Endothelial cell of umbilical vein (primary cell): ENCODE data around the gene KCNMA1. TPM values are rescaled to one million over a fixed set of nuclear protein-coding genes. Genes with fewer than 3 reads are reported as not detected.

Source experiments
- BruUV-seq: library from RNA; stranded (reverse); fragments of 400-500 nt; replicated peaks from 2 replicates; lab custom pipeline; 2021; lab: Mats Ljungman, UMichigan
- CTCF ChIA-PET: fragments of 300-600, 350-600 bp; sonication (Branson Sonifier 250); formaldehyde crosslinking; loops from one replicate; lab custom pipeline; 2021; ENCODE audit warnings: antibody characterized with exemption, inconsistent platforms; lab: Charles Lee
- POLR2A ChIA-PET: fragments of 300-600, 350-600 bp; sonication (Branson Sonifier 250); formaldehyde crosslinking; loops from one replicate; lab custom pipeline; 2021; ENCODE audit warnings: antibody characterized with exemption, inconsistent platforms; lab: Charles Lee
- DNase-seq: peaks from one replicate; pipeline ENCODE4 v3.0.0-alpha.2; 2011; ENCODE audit warnings: low read depth, low spot score
- FAIRE-seq: peaks from 2 replicates; lab custom pipeline; 2011; peaks lifted over from hg19 to GRCh38; lab: Jason Lieb, UNC
- H2AFZ ChIP-seq: 2 replicates; pipeline ENCODE4 v1.6.0; 2012; ENCODE audit warnings: low read depth, low read length, control low read depth, inconsistent platforms
- H3K27ac ChIP-seq: 2 replicates; pipeline ENCODE4 v1.5.1; 2011; ENCODE audit warnings: low read depth, mild to moderate bottlenecking, control low read depth, low read length, moderate library complexity; ENCODE audit not compliant: insufficient read depth
- H3K27me3 ChIP-seq, 2 experiments: 2 replicates each; pipeline versions ENCODE4 v1.6.0 to v1.6.1; 2011; ENCODE audit warnings: low read length in 2 of 2, mixed read lengths in 1 of 2; ENCODE audit not compliant: control insufficient read depth in 2 of 2, insufficient read depth in 2 of 2
- H3K36me3 ChIP-seq, 2 experiments: 2 replicates in 1 of 2; 3 replicates in 1 of 2; pipeline ENCODE4 v1.5.1; 2011; ENCODE audit warnings: low read length in 2 of 2, mild to moderate bottlenecking in 1 of 2, moderate library complexity in 1 of 2; ENCODE audit not compliant: control insufficient read depth in 2 of 2, insufficient read depth in 2 of 2; ENCODE audit errors: extremely low read depth in 1 of 2
- H3K4me1 ChIP-seq: 3 replicates; pipeline ENCODE4 v1.5.1; 2011; ENCODE audit warnings: mild to moderate bottlenecking, low read length; ENCODE audit not compliant: control insufficient read depth, insufficient read depth; ENCODE audit errors: extremely low read depth
- H3K4me2 ChIP-seq: 2 replicates; pipeline ENCODE4 v1.6.1; 2011; ENCODE audit warnings: low read length, control low read depth, mixed read lengths; ENCODE audit not compliant: insufficient read depth
- H3K4me3 ChIP-seq, 3 experiments: fragments of 200-600 bp in 1 of 3; sonication (generic), shearing (Covaris generic) in 1 of 3; replicated peaks in 1 of 3; 2 replicates each; pipeline ENCODE4 v1.5.1; 2011 to 2016; ENCODE audit warnings: control low read depth in 3 of 3, low read length in 3 of 3, mild to moderate bottlenecking in 2 of 3, inconsistent platforms in 1 of 3, low read depth in 1 of 3, moderate library complexity in 1 of 3; ENCODE audit not compliant: insufficient read depth in 1 of 3
- H3K79me2 ChIP-seq: 2 replicates; pipeline ENCODE4 v1.6.0; 2012; ENCODE audit warnings: low read length, inconsistent platforms; ENCODE audit not compliant: control insufficient read depth, insufficient read depth
- H3K9ac ChIP-seq: replicated peaks from 2 replicates; pipeline ENCODE3; 2011; ENCODE audit warnings: low read length, control low read depth; ENCODE audit not compliant: insufficient read depth; ENCODE audit errors: extremely low read depth
- H3K9me1 ChIP-seq: replicated peaks from 3 replicates; pipeline ENCODE4 v1.6.0; 2011; ENCODE audit warnings: mild to moderate bottlenecking, low read length; ENCODE audit not compliant: control insufficient read depth, insufficient read depth; ENCODE audit errors: extremely low read depth
- H3K9me3 ChIP-seq: replicated peaks from 2 replicates; pipeline ENCODE4 v1.5.1; 2012; ENCODE audit warnings: low read length, inconsistent platforms; ENCODE audit not compliant: control insufficient read depth, insufficient read depth
- H4K20me1 ChIP-seq: replicated peaks from 2 replicates; pipeline ENCODE3; 2011; ENCODE audit warnings: mild to moderate bottlenecking, low read length; ENCODE audit not compliant: control insufficient read depth, insufficient read depth; ENCODE audit errors: extremely low read depth
- CTCF ChIP-seq, 2 donors: IDR thresholded peaks; 1 replicate in 1 of 2; 2 replicates in 1 of 2; pipeline ENCODE4 v1.5.1; 2011; ENCODE audit warnings: low read length in 2 of 2, mild to moderate bottlenecking in 2 of 2, moderate library complexity in 2 of 2, control low read depth in 1 of 2, inconsistent platforms in 1 of 2, low read depth in 1 of 2; ENCODE audit not compliant: insufficient read depth in 1 of 2; ENCODE audit errors: extremely low read depth in 1 of 2
- EZH2 ChIP-seq: IDR thresholded peaks from 2 replicates; pipeline ENCODE4 v1.6.1; 2012; ENCODE audit warnings: borderline replicate concordance, low read depth, mild to moderate bottlenecking, moderate library complexity, low read length, inconsistent platforms; ENCODE audit not compliant: severe bottlenecking
- FOS ChIP-seq: IDR thresholded peaks from 2 replicates; pipeline ENCODE4 v1.6.1; 2011; ENCODE audit warnings: mild to moderate bottlenecking, low read length, moderate library complexity, borderline replicate concordance; ENCODE audit not compliant: insufficient read depth
- GATA2 ChIP-seq: IDR thresholded peaks from 2 replicates; pipeline ENCODE4 v1.7.0; 2011; ENCODE audit warnings: low read depth, mild to moderate bottlenecking, moderate library complexity, mixed read lengths, low read length; ENCODE audit not compliant: insufficient read length, insufficient read depth
- JUN ChIP-seq: IDR thresholded peaks from 2 replicates; pipeline ENCODE4 v1.6.1; 2011; ENCODE audit warnings: borderline replicate concordance, low read depth; ENCODE audit not compliant: insufficient read length, insufficient read depth
- MAX ChIP-seq: IDR thresholded peaks from 2 replicates; pipeline ENCODE4 v1.6.1; 2011; ENCODE audit not compliant: insufficient read depth, insufficient read length
- MYC ChIP-seq: IDR thresholded peaks from one replicate; pipeline ENCODE4 v1.6.1; 2011; ENCODE audit warnings: mild to moderate bottlenecking, low read depth, low read length
- POLR2A ChIP-seq: IDR thresholded peaks from 2 replicates; pipeline ENCODE4 v1.6.1; 2012; ENCODE audit warnings: low read depth, mild to moderate bottlenecking, control low read depth, low read length
- POLR2AphosphoS5 ChIP-seq: IDR thresholded peaks from 2 replicates; pipeline ENCODE4 v1.6.1; 2012; ENCODE audit warnings: low read depth, mild to moderate bottlenecking, control low read depth, low read length, moderate library complexity; ENCODE audit not compliant: insufficient read depth
- dilution Hi-C: fragments of 300-500 bp; cut with MboI; formaldehyde crosslinking; loops from one replicate; pipeline ENCODE4 v1.15.0; 2019; ENCODE audit warnings: low sequenced_read_pairs; ENCODE audit not compliant: extremely low pct_ligation_motif_present
- intact Hi-C: fragments of 100-400 bp; cut with micrococcal nuclease; formaldehyde crosslinking; loops from one replicate; pipeline ENCODE4 v1.10.0; 2022
- polyA plus RNA-seq, 4 experiments: library from polyadenylated mRNA; depleted of rRNA in 3 of 4; stranded (reverse) in 3 of 4; unstranded in 1 of 4; fragments of >200 nt; gene quantifications; 2 replicates each; pipeline versions ENCODE4 v1.2.1 to v1.2.3, GENCODE V29; 2011 to 2012; ENCODE audit warnings: missing spikeins in 1 of 4
- total RNA-seq: library from RNA; stranded (reverse); gene quantifications from 2 replicates; pipeline ENCODE4 v1.2.3, GENCODE V29; 2021

Gene KCNMA1
- total and polyA plus RNA-seq, 2 donors (not counting 3 experiments of a cell fraction or from before 2014, with no cell fraction given) = 0.10 to 0.82 TPM

- no peak overlapping the region for H3K9ac ChIP-seq
- POLR2A ChIA-PET = no interaction called here
- H3K4me3 ChIP-seq = no peak overlapping the region
- TF ChIP-seq MYC (no peak), CTCF (IDR thresholded peaks at IDR 0.05; ENCODE audit: extremely low read depth in 1 of 2, insufficient read depth in 1 of 2, low read depth in 1 of 2, low read length in 2 of 2) (no peak), FOS (no peak), POLR2A (no peak), EZH2 (no peak), JUN (no peak), POLR2AphosphoS5 (no peak), GATA2 (no peak), MAX (no peak)
- dilution Hi-C loops (no loop called here), intact Hi-C loops (no loop called here)
- FAIRE-seq = no peak
- no TSS peak for BruUV-seq
- no peaks in the 10 kb centered on the region for H3K79me2 ChIP-seq
- no peak overlapping the region for H3K4me2 ChIP-seq
- CTCF ChIA-PET = interaction anchor here (1.6 kb wide), 1 partner anchor 44 kb away, joined by 6 read pairs; no protein-coding TSS in a partner anchor
- DNase-seq = no peak
- H3K27me3 ChIP-seq = no peaks in the 10 kb centered on the region
- H3K27ac ChIP-seq = no peak overlapping the region
- H3K9me3 ChIP-seq = no peaks in the 10 kb centered on the region
- no peak overlapping the region for H2AFZ ChIP-seq
- H3K9me1 ChIP-seq = no peaks in the 10 kb centered on the region
- no peaks in the 10 kb centered on the region for H3K36me3 ChIP-seq
- no peaks in the 10 kb centered on the region for H3K4me1 ChIP-seq
- no peaks in the 10 kb centered on the region for H4K20me1 ChIP-seq
These were observed 30.1 kb upstream of the KCNMA1 start for GRCh38 chr10:77667426-77668324.
